Heart left ventricle (tissue), 16 donors: ENCODE data around the gene TACR1. TPM values are rescaled to one million over a fixed set of nuclear protein-coding genes. Genes with fewer than 3 reads are reported as not detected.

ENCODE experiments used
- ATAC-seq, 4 donors: fragments of 200-7000 bp; cut with Tn5 transposase; one replicate each; pipeline ENCODE4 v1.9.1; 2020 to 2022; ENCODE audit warnings: moderate library complexity in 4 of 4, mild to moderate bottlenecking in 3 of 4, moderate number of reproducible peaks in 1 of 4
- DNase-seq, 5 donors: peaks; one replicate each; pipeline ENCODE4 v3.0.0-alpha.2; 2020
- H3K27ac ChIP-seq, 12 donors: fragments of 200-600 bp; sonication (generic) in 4 of 12; one replicate each; pipeline versions ENCODE4 v1.5.0 to v1.8.0; 2016 to 2022; ENCODE audit warnings: mild to moderate bottlenecking in 2 of 12
- H3K27me3 ChIP-seq, 9 donors: fragments of 200-600 bp; sonication (generic) in 2 of 9; one replicate each; pipeline versions ENCODE4 v1.5.1 to v1.8.0; 2016 to 2022; ENCODE audit warnings: mild to moderate bottlenecking in 3 of 9
- H3K36me3 ChIP-seq, 9 donors: fragments of 200-600 bp; sonication (generic) in 2 of 9; one replicate each; pipeline versions ENCODE4 v1.5.0 to v1.8.0; 2018 to 2022; ENCODE audit warnings: mild to moderate bottlenecking in 2 of 9
- H3K4me1 ChIP-seq, 12 donors: fragments of 200-600 bp; sonication (generic) in 4 of 12; one replicate each; pipeline versions ENCODE4 v1.5.0 to v1.8.0; 2016 to 2022; ENCODE audit warnings: mild to moderate bottlenecking in 3 of 12
- H3K4me3 ChIP-seq, 12 donors: fragments of 200-600 bp; sonication (generic) in 4 of 12; one replicate each; pipeline versions ENCODE4 v1.5.0 to v1.8.0; 2017 to 2022; ENCODE audit warnings: mild to moderate bottlenecking in 9 of 12, moderate library complexity in 4 of 12
- H3K9me3 ChIP-seq, 12 donors: fragments of 200-600 bp; sonication (generic) in 4 of 12; one replicate each; pipeline versions ENCODE4 v1.5.0 to v1.8.0; 2016 to 2022; ENCODE audit warnings: mild to moderate bottlenecking in 1 of 12
- POLR2A ChIP-seq, 2 donors: fragments of 450-650 bp; IDR thresholded peaks; one replicate each; pipeline ENCODE4 v1.6.1; 2017; ENCODE audit warnings: antibody characterized with exemption in 2 of 2, mild to moderate bottlenecking in 2 of 2, moderate library complexity in 2 of 2
- WGBS, 4 donors: extraction: QIAGEN DNeasy Blood & Tissue Kit in 2 of 4; methylation state at CpG; one replicate each; pipeline versions ENCODE4 v1.1.5 to v1.1.7; 2013 to 2018; 5-methylcytosine and 5-hydroxymethylcytosine counted together
- intact Hi-C, 10 donors: fragments of 100-400 bp; cut with DNase I; formaldehyde crosslinking; loops; one replicate each; pipeline versions ENCODE4 v1.11.1 to v1.14.2; 2022
- polyA plus RNA-seq, 2 donors: library from polyadenylated mRNA; stranded (reverse); fragments of 200-250 nt; gene quantifications; one replicate each; pipeline ENCODE4 v1.2.3, GENCODE V29; 2013
- total RNA-seq, 9 donors: library from RNA; depleted of rRNA in 2 of 9; stranded (reverse); fragments of >200 nt in 2 of 9; fragmentation: NEBNext Ultra II Directional in 3 of 9; extraction: Animal tissue kit (Norgen Biotek cat#: 25700) in 3 of 9; gene quantifications; one replicate each; pipeline versions ENCODE4 v1.1.0 to v1.2.4, GENCODE V29; 2016 to 2023
- TF ChIP-seq, protein P1 (sequence below), 12 donors: fragments of 200-600 bp; sonication (generic) in 4 of 12; IDR thresholded peaks; one replicate each; pipeline versions ENCODE4 v1.5.0 to v1.8.0; 2018 to 2022; ENCODE audit warnings: antibody characterized with exemption in 12 of 12, mild to moderate bottlenecking in 5 of 12
- donor health status: ischemic (EF 13 %, LVEDD 7.1; RV severe dilation, severe dysfunction).
- donor health status: healthy with polysubstance abuse.
- donor health status: DM: no; HTN: yes; CAD: no.
- donor health status: DM: no; HTN: no; CAD: no.
- donor health status: ischemic (EF 25% LVEDD 6.9; RV normal size, moderate dysfunction).
- donor health status: ischemic (EF 25% LVEDD 5.7; RV mildly dilated, moderate dysfunction).
- donor health status: healthy.
- donor health status: DM: yes; HTN: yes; CAD: no.
- donor health status: ischemic (EF 35%, LVEDD 5.7; RV mildly dilated, moderate dysfunction).
- donor health status: nonischemic (EF 11% LVEDD 7.7; RV severe dilation, severe dysfunction).
- donor health status: DM: yes; HTN: yes; CAD: no.
- donor health status: PGD.
- donor health status: ischemic (EF 29% LVEDD 5.4; RV normal size, mild dysfunction).
- donor health status: nonischemic (EF 23%, LVEDD 6.1; RV moderate dilation, normal function).

Gene TACR1
- total and polyA plus RNA-seq, 11 donors: 0.01 to 0.59 (median 0.35) TPM; not detected in 4

DNA sequence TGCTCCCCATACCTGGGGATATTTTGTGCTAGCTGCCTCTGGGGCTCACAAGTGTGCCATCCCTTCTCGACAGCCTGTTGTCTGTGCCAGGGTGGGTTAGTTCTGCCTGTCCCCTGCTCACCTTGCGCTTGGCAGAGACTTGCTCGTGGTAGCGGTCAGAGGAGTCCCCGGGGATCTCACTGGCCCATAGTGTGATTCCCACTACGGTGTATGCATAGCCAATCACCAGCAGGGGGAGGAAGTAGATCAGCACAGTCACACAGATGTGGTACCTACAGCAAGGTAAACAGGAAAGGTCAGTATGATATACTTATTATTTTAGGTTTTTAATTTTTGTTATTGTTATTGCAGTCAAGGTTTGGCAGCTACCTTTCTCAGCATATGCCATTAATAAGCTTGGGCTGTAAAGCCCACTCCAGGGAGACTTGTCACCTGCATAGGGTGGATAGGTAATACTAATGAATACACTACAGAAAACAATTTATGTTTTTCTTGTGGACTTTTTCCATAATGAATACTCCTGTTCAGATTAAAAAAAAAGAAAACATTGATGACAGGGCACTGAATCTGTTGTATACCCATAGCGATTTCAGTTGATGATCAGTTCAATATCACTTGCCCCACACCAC lies 145.7 kb downstream of the TACR1 start:
- peak in 1 of 5 donors; percentile 35 for DNase-seq
- 57 to 67% (median 59%) methylated on average over 7 of the region's 7 CpGs for WGBS, 4 donors
- peaks cover 0 to 2% (median 0%) of the 10 kb centered on the region in 12 donors for H3K4me1 ChIP-seq
- TF ChIP-seq, protein P1, sequence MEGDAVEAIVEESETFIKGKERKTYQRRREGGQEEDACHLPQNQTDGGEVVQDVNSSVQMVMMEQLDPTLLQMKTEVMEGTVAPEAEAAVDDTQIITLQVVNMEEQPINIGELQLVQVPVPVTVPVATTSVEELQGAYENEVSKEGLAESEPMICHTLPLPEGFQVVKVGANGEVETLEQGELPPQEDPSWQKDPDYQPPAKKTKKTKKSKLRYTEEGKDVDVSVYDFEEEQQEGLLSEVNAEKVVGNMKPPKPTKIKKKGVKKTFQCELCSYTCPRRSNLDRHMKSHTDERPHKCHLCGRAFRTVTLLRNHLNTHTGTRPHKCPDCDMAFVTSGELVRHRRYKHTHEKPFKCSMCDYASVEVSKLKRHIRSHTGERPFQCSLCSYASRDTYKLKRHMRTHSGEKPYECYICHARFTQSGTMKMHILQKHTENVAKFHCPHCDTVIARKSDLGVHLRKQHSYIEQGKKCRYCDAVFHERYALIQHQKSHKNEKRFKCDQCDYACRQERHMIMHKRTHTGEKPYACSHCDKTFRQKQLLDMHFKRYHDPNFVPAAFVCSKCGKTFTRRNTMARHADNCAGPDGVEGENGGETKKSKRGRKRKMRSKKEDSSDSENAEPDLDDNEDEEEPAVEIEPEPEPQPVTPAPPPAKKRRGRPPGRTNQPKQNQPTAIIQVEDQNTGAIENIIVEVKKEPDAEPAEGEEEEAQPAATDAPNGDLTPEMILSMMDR (IDR thresholded peaks at IDR 0.05): peak; percentile 26 to 45 (median 38)
- no peak for TF ChIP-seq POLR2A (IDR thresholded peaks at IDR 0.05)
- H3K4me3 ChIP-seq: no peak overlapping the region
- H3K36me3 ChIP-seq: no peaks in the 10 kb centered on the region
- peak in 3 of 4 donors; percentile 44 to 57 (median 46) for ATAC-seq
- no peak overlapping the region for H3K27ac ChIP-seq
- no peaks in the 10 kb centered on the region for H3K27me3 ChIP-seq
- intact Hi-C loops: loop anchor here in 1 of 10 donors (10.0 kb wide), 1 partner anchor 129 kb away; no protein-coding TSS in a partner anchor
- H3K9me3 ChIP-seq: no peaks in the 10 kb centered on the region

DNA sequence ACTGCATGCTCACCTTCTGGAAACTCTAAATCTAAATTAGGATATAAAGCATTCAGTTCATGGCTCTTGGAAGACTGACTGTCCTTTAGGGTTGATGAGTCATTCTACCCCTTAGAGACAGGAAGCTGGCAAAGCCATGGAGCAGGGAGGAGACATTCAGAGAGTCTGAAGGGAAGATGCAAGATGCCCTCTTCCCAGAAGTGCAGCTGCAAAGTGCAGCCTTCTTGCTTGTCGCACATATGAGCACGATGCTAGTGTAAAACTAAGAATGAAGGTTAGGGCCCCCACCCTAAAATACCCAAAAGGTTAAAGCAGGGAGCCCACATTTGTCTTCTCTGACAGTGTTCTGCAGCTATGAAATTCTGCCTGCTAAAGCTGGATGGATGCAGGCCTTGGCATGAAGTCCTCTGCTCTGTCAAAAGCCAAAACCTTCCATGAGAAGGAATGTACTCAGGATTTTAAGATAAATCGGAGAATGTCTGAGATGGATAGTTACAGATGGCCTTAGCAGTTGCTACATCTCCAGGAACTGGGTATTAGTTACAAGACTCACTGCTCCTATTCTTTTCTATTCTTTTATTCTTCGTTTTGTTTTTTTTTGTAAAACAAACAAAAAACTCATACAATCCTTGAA lies 151.2 kb downstream of the TACR1 start:
- no peak for DNase-seq
- no peaks in the 10 kb centered on the region for H3K36me3 ChIP-seq
- H3K4me1 ChIP-seq: peaks cover 0 to 15% (median 6%) of the 10 kb centered on the region in 12 donors
- WGBS, 4 donors: 68 to 84% (median 77%) methylated on average over 4 of the region's 4 CpGs
- intact Hi-C loops: loop anchor here in 1 of 10 donors (10.0 kb wide), 1 partner anchor 123 kb away; no protein-coding TSS in a partner anchor
- H3K4me3 ChIP-seq: no peak overlapping the region
- no peaks in the 10 kb centered on the region for H3K27me3 ChIP-seq
- TF ChIP-seq, protein P1 (IDR thresholded peaks at IDR 0.05): no peak
- TF ChIP-seq POLR2A (IDR thresholded peaks at IDR 0.05): no peak
- no peaks in the 10 kb centered on the region for H3K9me3 ChIP-seq
- peak overlapping the region in 1 of 12 donors; percentile 42 for H3K27ac ChIP-seq
- ATAC-seq: peak in 2 of 4 donors; percentile 65 to 73

DNA sequence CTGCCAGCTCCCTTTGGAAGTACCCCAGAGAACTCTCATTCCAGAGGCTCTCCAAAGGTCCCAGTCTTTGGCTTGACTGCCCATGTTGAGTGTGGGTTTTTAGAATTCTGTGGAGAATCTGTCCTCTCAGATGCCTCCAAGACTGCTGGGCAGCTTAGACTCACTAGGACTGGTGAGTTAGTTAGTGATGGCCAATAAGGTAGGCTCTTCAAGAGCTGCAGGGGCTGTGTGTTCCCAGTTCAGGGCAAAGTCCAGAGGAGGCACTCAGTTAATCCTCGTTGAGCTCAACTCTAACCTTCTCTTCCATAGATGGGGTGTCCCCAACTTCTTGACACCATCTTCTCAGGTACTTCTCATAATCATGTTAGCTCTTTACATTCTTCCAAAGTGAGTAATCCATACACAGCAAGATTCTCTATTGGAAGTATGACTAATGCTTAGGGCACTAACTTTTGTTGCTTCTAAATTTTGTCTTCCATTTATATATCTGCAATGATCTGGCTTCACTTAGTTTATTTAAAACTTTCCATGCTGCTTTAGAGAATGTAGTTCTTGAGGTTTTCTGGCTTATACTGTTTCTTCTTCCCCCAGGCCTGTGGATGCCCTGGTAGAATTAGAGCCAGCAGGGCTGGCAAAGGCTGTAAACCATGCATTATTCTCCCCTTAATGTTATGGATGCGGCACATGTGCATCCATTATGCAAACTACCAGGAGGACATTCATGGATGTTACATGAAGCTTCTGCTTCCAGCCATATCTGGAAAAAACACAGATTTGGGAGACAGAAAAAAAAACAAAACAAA lies 151.9 kb downstream of the TACR1 start:
- DNase-seq: no peak
- ATAC-seq: no peak
- Histone ChIP-seq H3K9me3 (no peaks in the 10 kb centered on the region), H3K36me3 (no peaks in the 10 kb centered on the region), H3K27me3 (no peaks in the 10 kb centered on the region), H3K27ac (no peak overlapping the region), H3K4me1 (peaks cover 0 to 22% (median 7%) of the 10 kb centered on the region in 12 donors), H3K4me3 (no peak overlapping the region)
- WGBS, 4 donors: 92 to 100% (median 97%) methylated on average over 2 of the region's 2 CpGs
- no peak for TF ChIP-seq POLR2A (IDR thresholded peaks at IDR 0.05)
- TF ChIP-seq, protein P1 (IDR thresholded peaks at IDR 0.05): no peak
- intact Hi-C loops: loop anchor here in 1 of 10 donors (10.0 kb wide), 1 partner anchor 123 kb away; no protein-coding TSS in a partner anchor
